GM19455 (cell line): ENCODE data around the gene CTNNA2.

Source experiments
- ATAC-seq: cut with Tn5 transposase; IDR thresholded peaks from one replicate; pipeline ENCODE4 v1.9.1; 2021; ENCODE audit not compliant: unreplicated experiment

Gene CTNNA2

GRCh38 chr2:80354858-80355257 is 842.0 kb downstream of the CTNNA2 start:
- ATAC-seq = no peak

GRCh38 chr2:80361904-80362303 is 849.1 kb downstream of the CTNNA2 start:
- ATAC-seq = no peak

- no peak for ATAC-seq
Measured at GRCh38 chr2:80363330-80363729, 850.5 kb downstream of the CTNNA2 start.

- no peak for ATAC-seq
Measured at GRCh38 chr2:80363791-80364349, 851.0 kb downstream of the CTNNA2 start.

- ATAC-seq = no peak
Measured at GRCh38 chr2:80364524-80365212, 851.8 kb downstream of the CTNNA2 start.

- ATAC-seq = no peak
Measured at GRCh38 chr2:80365762-80366161, 852.9 kb downstream of the CTNNA2 start.

GRCh38 chr2:80370375-80371009 is 857.6 kb downstream of the CTNNA2 start:
- ATAC-seq = no peak

- no peak for ATAC-seq
Measured at GRCh38 chr2:80374105-80374504, 861.3 kb downstream of the CTNNA2 start.

GRCh38 chr2:80377071-80377470 is 864.2 kb downstream of the CTNNA2 start:
- ATAC-seq = no peak

- no peak for ATAC-seq
Measured at GRCh38 chr2:80380736-80381135, 867.9 kb downstream of the CTNNA2 start.

GRCh38 chr2:80381666-80382065 is 868.8 kb downstream of the CTNNA2 start:
- no peak for ATAC-seq

GRCh38 chr2:80392441-80392840 is 879.6 kb downstream of the CTNNA2 start:
- no peak for ATAC-seq

- ATAC-seq = no peak
Measured at GRCh38 chr2:80393991-80394390, 881.1 kb downstream of the CTNNA2 start.

- no peak for ATAC-seq
Measured at GRCh38 chr2:80395251-80395650, 882.4 kb downstream of the CTNNA2 start.

- no peak for ATAC-seq
Measured at GRCh38 chr2:80396276-80396675, 883.4 kb downstream of the CTNNA2 start.

GRCh38 chr2:80403081-80403480 is 890.2 kb downstream of the CTNNA2 start:
- no peak for ATAC-seq

- no peak for ATAC-seq
Measured at GRCh38 chr2:80407377-80407776, 894.5 kb downstream of the CTNNA2 start.

- no peak for ATAC-seq
Measured at GRCh38 chr2:80410346-80410745, 897.5 kb downstream of the CTNNA2 start.

- ATAC-seq = no peak
Measured at GRCh38 chr2:80413136-80413535, 900.3 kb downstream of the CTNNA2 start.

GRCh38 chr2:80417737-80418136 is 904.9 kb downstream of the CTNNA2 start:
- ATAC-seq = no peak

- ATAC-seq = no peak
Measured at GRCh38 chr2:80420530-80421208, 907.8 kb downstream of the CTNNA2 start.

GRCh38 chr2:80429251-80429650 is 916.4 kb downstream of the CTNNA2 start:
- ATAC-seq = no peak
